ENCODE measurements around the gene IRX5.

Gene IRX5

GRCh38 chr16:54921206-54921824, 9.3 kb upstream of the IRX5 start:
- no peaks in the 10 kb centered on the region for H3K27me3 ChIP-seq (ENCODE audit: insufficient read depth, low read length)
- no peak overlapping the region for H2AFZ ChIP-seq (ENCODE audit: low read length)
- H3K9me3 ChIP-seq (ENCODE audit: low read length): no peaks in the 10 kb centered on the region
- no peak overlapping the region for H3K27ac ChIP-seq (ENCODE audit: low read depth, low read length, poor library complexity, severe bottlenecking)
- no peaks in the 10 kb centered on the region for H3F3A ChIP-seq (ENCODE audit: insufficient read depth, low read length)
- TF ChIP-seq EZH2 (IDR thresholded peaks at IDR 0.05; ENCODE audit: borderline replicate concordance, low read length): no peak
- TF ChIP-seq, protein P1, sequence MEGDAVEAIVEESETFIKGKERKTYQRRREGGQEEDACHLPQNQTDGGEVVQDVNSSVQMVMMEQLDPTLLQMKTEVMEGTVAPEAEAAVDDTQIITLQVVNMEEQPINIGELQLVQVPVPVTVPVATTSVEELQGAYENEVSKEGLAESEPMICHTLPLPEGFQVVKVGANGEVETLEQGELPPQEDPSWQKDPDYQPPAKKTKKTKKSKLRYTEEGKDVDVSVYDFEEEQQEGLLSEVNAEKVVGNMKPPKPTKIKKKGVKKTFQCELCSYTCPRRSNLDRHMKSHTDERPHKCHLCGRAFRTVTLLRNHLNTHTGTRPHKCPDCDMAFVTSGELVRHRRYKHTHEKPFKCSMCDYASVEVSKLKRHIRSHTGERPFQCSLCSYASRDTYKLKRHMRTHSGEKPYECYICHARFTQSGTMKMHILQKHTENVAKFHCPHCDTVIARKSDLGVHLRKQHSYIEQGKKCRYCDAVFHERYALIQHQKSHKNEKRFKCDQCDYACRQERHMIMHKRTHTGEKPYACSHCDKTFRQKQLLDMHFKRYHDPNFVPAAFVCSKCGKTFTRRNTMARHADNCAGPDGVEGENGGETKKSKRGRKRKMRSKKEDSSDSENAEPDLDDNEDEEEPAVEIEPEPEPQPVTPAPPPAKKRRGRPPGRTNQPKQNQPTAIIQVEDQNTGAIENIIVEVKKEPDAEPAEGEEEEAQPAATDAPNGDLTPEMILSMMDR (IDR thresholded peaks at IDR 0.05; ENCODE audit: low read length): no peak
- H3K4me2 ChIP-seq (ENCODE audit: low read length): no peak overlapping the region
- no peak overlapping the region for H3K9ac ChIP-seq (ENCODE audit: low read length)
- peaks cover 6% of the 10 kb centered on the region for H3K4me1 ChIP-seq (ENCODE audit: insufficient read depth, low read length, severe bottlenecking)
- no peaks in the 10 kb centered on the region for H3K36me3 ChIP-seq (ENCODE audit: insufficient read depth, low read length)
- no peak overlapping the region for H3K4me3 ChIP-seq (ENCODE audit: low read depth, low read length, poor library complexity, severe bottlenecking)
- H4K20me1 ChIP-seq (ENCODE audit: insufficient read depth, low read length): peaks cover 2% of the 10 kb centered on the region; the same call in 1 of the 2 replicates
- H3K79me2 ChIP-seq (ENCODE audit: insufficient read depth, low read length): no peaks in the 10 kb centered on the region
- no peaks in the 10 kb centered on the region for H3K9me2 ChIP-seq (ENCODE audit: low read depth, low read length)

- H3K4me1 ChIP-seq (ENCODE audit: insufficient read depth, low read length, severe bottlenecking): peaks cover 21% of the 10 kb centered on the region
- no peaks in the 10 kb centered on the region for H3K9me2 ChIP-seq (ENCODE audit: low read depth, low read length)
- no peak overlapping the region for H3K9ac ChIP-seq (ENCODE audit: low read length)
- H3K4me2 ChIP-seq (ENCODE audit: low read length): no peak overlapping the region
- H3K9me3 ChIP-seq (ENCODE audit: low read length): no peaks in the 10 kb centered on the region
- no peak overlapping the region for H3K27ac ChIP-seq (ENCODE audit: low read depth, low read length, poor library complexity, severe bottlenecking)
- TF ChIP-seq, protein P1 (IDR thresholded peaks at IDR 0.05; ENCODE audit: low read length): no peak
- no peak for TF ChIP-seq EZH2 (IDR thresholded peaks at IDR 0.05; ENCODE audit: borderline replicate concordance, low read length)
- no peaks in the 10 kb centered on the region for H3K79me2 ChIP-seq (ENCODE audit: insufficient read depth, low read length)
- no peak overlapping the region for H3K4me3 ChIP-seq (ENCODE audit: low read depth, low read length, poor library complexity, severe bottlenecking)
- no peaks in the 10 kb centered on the region for H3K27me3 ChIP-seq (ENCODE audit: insufficient read depth, low read length)
- H3K36me3 ChIP-seq (ENCODE audit: insufficient read depth, low read length): no peaks in the 10 kb centered on the region
- H3F3A ChIP-seq (ENCODE audit: insufficient read depth, low read length): no peaks in the 10 kb centered on the region
- peaks cover 2% of the 10 kb centered on the region; the same call in 1 of the 2 replicates for H4K20me1 ChIP-seq (ENCODE audit: insufficient read depth, low read length)
- no peak overlapping the region for H2AFZ ChIP-seq (ENCODE audit: low read length)
Observed at GRCh38 chr16:54923055-54923473, 7.6 kb upstream of the IRX5 start.

- no peaks in the 10 kb centered on the region for H3K9me3 ChIP-seq (ENCODE audit: low read length)
- no peak overlapping the region for H3K4me2 ChIP-seq (ENCODE audit: low read length)
- no peak overlapping the region for H3K9ac ChIP-seq (ENCODE audit: low read length)
- no peak overlapping the region for H2AFZ ChIP-seq (ENCODE audit: low read length)
- peaks cover 2% of the 10 kb centered on the region; the same call in 1 of the 2 replicates for H4K20me1 ChIP-seq (ENCODE audit: insufficient read depth, low read length)
- H3K4me1 ChIP-seq (ENCODE audit: insufficient read depth, low read length, severe bottlenecking): peaks cover 21% of the 10 kb centered on the region
- TF ChIP-seq, protein P1 (IDR thresholded peaks at IDR 0.05; ENCODE audit: low read length): no peak
- TF ChIP-seq EZH2 (IDR thresholded peaks at IDR 0.05; ENCODE audit: borderline replicate concordance, low read length): no peak
- no peaks in the 10 kb centered on the region for H3K9me2 ChIP-seq (ENCODE audit: low read depth, low read length)
- H3F3A ChIP-seq (ENCODE audit: insufficient read depth, low read length): no peaks in the 10 kb centered on the region
- no peaks in the 10 kb centered on the region for H3K27me3 ChIP-seq (ENCODE audit: insufficient read depth, low read length)
- no peaks in the 10 kb centered on the region for H3K36me3 ChIP-seq (ENCODE audit: insufficient read depth, low read length)
- no peak overlapping the region for H3K27ac ChIP-seq (ENCODE audit: low read depth, low read length, poor library complexity, severe bottlenecking)
- H3K4me3 ChIP-seq (ENCODE audit: low read depth, low read length, poor library complexity, severe bottlenecking): no peak overlapping the region
- H3K79me2 ChIP-seq (ENCODE audit: insufficient read depth, low read length): no peaks in the 10 kb centered on the region
Observed at GRCh38 chr16:54923988-54924387, 6.7 kb upstream of the IRX5 start.

Data from OCI-LY1 (cell line).